SK-N-MC (cell line): ENCODE results near the gene RGS3.

ENCODE experiments used
- DNase-seq: peaks from one replicate; pipeline ENCODE4 v3.0.0-alpha.2; 2011; ENCODE audit warnings: low read depth, low spot score
- H3K27ac ChIP-seq: fragments of 200-600 bp; sonication (generic); 2 replicates; pipeline ENCODE4 v1.5.1; 2016; ENCODE audit warnings: mixed run types
- H3K36me3 ChIP-seq: fragments of 200-600 bp; sonication (generic); 2 replicates; pipeline ENCODE4 v1.6.1; 2017; ENCODE audit warnings: antibody characterized with exemption, low read length, mixed read lengths; ENCODE audit not compliant: insufficient read depth
- H3K4me3 ChIP-seq: fragments of 200-600 bp; sonication (generic); 2 replicates; pipeline ENCODE4 v1.5.1; 2016
- H3K9ac ChIP-seq: fragments of 200-600 bp; sonication (generic); 2 replicates; pipeline ENCODE4 v1.8.0; 2017; ENCODE audit warnings: mixed run types, mixed read lengths; ENCODE audit not compliant: insufficient read length
- H3K9me3 ChIP-seq: fragments of 200-600 bp; sonication (generic); 2 replicates; pipeline ENCODE4 v1.6.1; 2017; ENCODE audit warnings: low read depth, mild to moderate bottlenecking, antibody characterized with exemption, low read length, moderate library complexity, mixed read lengths
- EZH2 ChIP-seq: fragments of 200-600 bp; sonication (generic); IDR thresholded peaks from one replicate; pipeline ENCODE4 v1.6.1; 2017; ENCODE audit warnings: antibody characterized with exemption
- FOXP2 ChIP-seq: optimal IDR thresholded peaks from 2 replicates; pipeline ENCODE3; 2011; ENCODE audit warnings: mild to moderate bottlenecking, moderate library complexity; ENCODE audit not compliant: insufficient read depth; ENCODE audit errors: extremely low read length, control extremely low read depth
- POLR2AphosphoS5 ChIP-seq: IDR thresholded peaks from 2 replicates; pipeline ENCODE4 v1.6.1; 2012; ENCODE audit warnings: mild to moderate bottlenecking, low read depth, low read length, borderline replicate concordance

RGS3 gene

DNA sequence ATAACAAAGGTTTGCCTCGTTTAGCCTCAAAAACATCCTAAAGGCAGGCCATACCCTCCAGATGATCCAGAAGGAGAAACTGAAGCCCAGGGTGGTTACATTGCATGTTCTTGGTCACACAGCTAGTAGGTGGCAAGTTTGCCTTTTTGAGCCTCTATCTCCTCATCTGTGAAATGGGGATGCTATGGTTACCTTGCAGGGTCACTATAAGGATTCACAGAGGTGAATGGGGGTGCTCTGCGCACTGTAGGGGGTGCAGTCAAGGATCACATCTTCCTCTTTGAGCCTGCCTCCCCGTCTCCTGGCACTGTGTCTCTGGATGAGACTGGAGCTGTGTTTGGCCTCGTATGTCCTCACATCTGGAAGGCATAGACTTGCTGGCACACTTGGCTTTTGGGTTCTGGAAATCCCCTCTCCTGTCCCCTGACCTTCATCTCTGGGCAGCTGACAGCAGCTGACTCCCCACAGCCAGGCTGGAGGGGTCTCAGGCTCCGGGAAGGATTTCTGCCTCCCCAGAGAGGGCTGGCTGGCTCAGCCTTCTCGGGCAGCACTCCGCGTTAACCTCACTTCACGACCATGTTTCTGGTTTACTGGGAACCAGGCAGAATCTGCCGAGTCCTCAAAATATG is 167.7 kb downstream of the RGS3 start:
- H3K4me3 ChIP-seq: no peak overlapping the region
- no peak for DNase-seq
- no peaks in the 10 kb centered on the region for H3K36me3 ChIP-seq
- H3K9me3 ChIP-seq: no peaks in the 10 kb centered on the region
- TF ChIP-seq EZH2: no peak
- no peak for TF ChIP-seq POLR2AphosphoS5
- TF ChIP-seq FOXP2: no peak
- no peak overlapping the region for H3K27ac ChIP-seq
- H3K9ac ChIP-seq: no peak overlapping the region

DNA sequence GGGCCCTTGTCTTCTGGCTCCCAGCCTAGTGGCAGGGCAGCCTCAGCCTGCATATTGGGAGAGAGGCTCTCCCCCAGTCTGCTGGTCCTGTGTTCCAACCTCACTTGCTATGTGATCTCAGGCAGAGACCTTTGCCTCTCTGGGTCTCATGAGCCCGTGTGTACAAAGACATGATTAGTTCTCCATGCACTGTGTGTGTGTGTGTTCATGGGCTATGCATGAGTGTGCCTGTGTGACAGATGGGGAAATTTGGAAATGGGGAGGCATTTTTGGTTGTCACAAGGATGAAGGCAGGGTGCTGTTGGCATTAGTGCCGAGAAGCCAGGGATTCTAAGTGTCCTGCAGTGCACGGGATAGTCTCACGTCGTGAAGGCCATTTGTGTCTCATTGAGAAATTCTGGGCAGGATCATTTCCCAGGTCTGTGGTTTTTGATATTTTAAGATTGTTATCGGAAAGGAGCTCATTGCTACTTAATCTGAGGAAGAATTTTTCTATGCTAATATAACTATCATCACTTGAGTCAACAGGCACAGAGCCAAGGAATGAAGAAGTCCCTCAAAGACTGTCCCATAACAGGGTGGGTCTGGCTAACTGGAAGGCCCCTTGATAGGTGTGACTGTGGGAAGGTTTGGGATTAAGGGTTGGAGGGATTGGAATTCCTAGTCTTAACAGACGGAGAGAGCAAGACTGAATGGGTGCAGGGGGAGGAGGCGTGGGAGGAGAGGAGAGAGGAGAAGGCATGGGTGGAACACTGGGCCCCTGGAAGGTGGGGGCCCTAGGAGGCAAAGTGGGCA is 168.5 kb downstream of the RGS3 start:
- H3K4me3 ChIP-seq: no peak overlapping the region
- no peak overlapping the region for H3K27ac ChIP-seq
- no peaks in the 10 kb centered on the region for H3K9me3 ChIP-seq
- H3K9ac ChIP-seq: no peak overlapping the region
- no peak for DNase-seq
- H3K36me3 ChIP-seq: no peaks in the 10 kb centered on the region
- TF ChIP-seq POLR2AphosphoS5 (no peak), FOXP2 (no peak), EZH2 (no peak)

DNA sequence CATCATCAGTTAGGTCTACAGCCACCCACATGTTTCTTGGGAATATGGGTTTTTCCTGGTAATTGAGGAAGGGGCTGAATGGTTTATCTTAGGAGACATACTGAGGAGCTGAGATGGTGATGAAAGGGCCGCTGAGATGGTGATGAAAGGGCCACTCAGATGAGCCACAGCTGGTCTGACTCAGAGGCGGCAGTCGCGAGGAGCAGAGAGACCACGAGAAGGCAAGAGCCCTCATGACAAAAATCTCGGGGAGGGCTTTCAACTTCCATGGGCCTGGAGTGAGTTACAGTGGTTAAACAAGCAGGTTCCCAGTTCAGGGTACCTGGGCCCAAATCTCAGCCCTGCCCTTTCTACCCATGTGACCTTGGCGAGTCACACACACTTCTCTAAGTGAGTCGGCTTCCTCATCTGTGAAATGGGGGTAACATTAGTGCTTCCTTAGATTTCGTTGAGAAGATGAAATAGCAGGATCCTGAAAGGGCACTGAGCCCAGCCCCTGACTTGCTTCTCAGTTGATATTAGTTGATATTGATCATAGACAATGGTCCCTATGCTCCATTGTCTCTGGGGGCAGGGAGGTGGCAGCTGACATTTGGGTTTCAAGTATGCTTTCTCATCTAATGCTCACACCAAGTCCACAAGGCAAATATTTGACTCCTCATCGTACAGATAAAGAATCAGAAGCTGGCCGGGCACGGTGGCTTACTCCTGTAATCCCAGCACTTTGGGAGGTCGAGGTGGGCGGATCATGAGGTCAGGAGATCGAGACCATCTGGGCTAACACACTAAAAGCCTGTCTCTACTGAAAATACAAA is 169.5 kb downstream of the RGS3 start:
- H3K27ac ChIP-seq: no peak overlapping the region
- no peak overlapping the region for H3K9ac ChIP-seq
- no peaks in the 10 kb centered on the region for H3K9me3 ChIP-seq
- DNase-seq: no peak
- H3K4me3 ChIP-seq: no peak overlapping the region
- H3K36me3 ChIP-seq: no peaks in the 10 kb centered on the region
- no peak for TF ChIP-seq FOXP2
- TF ChIP-seq EZH2: no peak
- no peak for TF ChIP-seq POLR2AphosphoS5

DNA sequence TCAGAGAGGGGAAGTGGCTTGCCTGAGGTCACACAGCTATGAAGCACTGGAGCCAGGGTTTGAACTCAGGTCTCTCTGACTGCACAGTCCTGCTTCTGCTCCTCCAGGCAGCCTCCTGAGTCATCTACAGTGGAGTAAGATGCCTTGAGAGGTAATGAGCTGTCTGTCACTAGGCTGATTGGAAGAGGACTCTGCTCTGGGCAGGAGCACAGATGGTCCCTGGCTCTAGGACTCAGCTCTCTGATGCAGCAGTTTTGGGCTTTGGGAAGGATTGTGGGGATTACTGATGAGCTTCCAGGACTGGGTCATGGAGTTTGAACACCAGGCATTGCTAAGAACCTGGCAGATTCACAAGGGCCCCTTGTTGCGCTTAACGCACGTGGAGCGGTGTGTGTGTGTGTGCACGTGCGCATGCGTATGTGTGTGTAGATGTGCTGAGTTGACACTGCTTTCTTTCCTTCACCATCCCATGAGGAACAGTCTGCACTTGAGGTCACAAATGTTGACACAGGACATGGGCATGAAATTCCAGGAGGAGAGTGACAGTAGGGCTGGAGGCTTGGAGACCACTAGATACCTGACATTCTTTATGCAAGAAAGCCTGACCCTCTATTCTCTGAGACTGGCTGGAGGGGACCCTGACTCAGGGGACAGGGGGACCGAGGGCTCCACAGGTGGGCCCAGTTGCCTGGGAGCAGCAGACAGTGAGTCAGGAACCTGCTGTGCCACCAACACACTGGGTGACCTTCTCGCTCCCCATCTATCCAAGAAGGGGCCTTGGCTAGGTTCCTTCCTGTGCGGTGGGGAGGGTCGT is 170.5 kb downstream of the RGS3 start:
- Histone ChIP-seq H3K9me3 (no peaks in the 10 kb centered on the region), H3K27ac (no peak overlapping the region)

DNA sequence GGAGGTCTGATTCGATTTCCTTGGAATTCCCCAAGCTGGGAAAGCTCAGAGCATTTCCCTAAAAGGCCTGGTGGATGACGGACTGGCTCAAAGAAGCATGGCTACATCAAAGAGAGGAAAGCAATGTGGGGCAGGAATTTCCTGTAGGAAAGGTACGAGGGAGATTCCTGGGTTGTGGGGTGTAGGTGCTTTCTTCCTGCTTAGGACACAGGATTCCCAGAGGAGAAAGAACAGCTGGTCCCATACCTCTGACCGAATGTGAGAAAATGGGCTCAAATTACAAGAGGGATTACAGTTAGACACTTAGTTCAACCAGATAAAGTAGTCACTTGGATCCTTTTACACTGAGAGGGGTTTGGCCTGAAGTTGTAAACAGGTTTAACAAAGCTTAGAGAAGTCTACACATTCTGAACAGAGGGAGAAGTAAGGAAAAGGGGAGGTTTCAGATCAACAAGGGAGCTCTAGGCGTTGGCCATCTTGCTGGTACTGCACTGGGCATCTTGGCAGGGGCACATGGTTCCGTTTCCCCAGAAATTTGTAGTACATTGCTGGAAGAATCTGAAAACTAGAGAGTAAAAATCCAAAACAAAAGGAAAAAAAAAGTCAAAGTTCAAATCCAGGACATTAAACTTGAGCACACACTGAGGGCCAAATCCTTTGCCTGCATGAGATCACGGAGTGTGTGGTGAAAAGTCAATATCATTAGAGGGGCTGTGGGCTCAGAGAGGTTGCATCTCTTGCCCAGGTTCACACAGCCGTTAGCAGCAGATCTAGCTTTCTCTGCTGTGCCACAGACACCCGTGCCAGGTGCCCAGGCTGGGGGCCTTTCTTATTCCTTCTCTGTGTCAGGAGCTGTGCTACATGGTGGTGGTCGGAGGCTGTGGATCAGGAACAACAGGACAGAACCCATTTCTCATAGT is 171.3 kb downstream of the RGS3 start:
- DNase-seq: no peak
- no peak overlapping the region for H3K4me3 ChIP-seq
- H3K36me3 ChIP-seq: no peaks in the 10 kb centered on the region
- no peak overlapping the region for H3K27ac ChIP-seq
- H3K9ac ChIP-seq: no peak overlapping the region
- no peaks in the 10 kb centered on the region for H3K9me3 ChIP-seq
- TF ChIP-seq EZH2: no peak
- TF ChIP-seq POLR2AphosphoS5: no peak

More for the DNA sequence above, 170.5 kb downstream of the RGS3 start:
- Histone ChIP-seq H3K9ac (no peak overlapping the region), H3K4me3 (no peak overlapping the region), H3K36me3 (no peaks in the 10 kb centered on the region)
- no peak for TF ChIP-seq POLR2AphosphoS5
- no peak for TF ChIP-seq EZH2
- TF ChIP-seq FOXP2: no peak
- DNase-seq: no peak

DNA sequence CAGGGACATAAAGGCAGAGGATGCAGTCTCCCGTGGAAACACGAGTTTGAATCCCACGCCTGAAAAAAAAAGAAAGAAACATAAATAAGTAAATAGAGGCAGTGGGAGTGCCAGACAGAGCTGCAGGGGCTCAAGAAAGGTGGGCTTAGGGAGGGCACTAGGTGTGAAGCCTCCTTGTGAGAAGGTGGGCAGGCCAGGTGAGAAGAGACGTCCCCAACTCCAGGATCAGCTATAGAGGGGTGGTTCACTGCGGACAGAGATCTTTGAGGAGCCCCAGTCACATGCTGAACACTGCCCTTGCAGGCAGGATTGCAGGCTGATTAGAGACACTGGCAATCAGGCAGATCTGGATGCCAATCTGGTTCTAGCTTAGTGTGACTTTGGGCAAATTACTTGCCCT is 172.1 kb downstream of the RGS3 start:
- no peak overlapping the region for H3K9ac ChIP-seq
- no peak overlapping the region for H3K27ac ChIP-seq
- no peaks in the 10 kb centered on the region for H3K9me3 ChIP-seq
- H3K36me3 ChIP-seq: no peaks in the 10 kb centered on the region
- no peak overlapping the region for H3K4me3 ChIP-seq
- DNase-seq: no peak
- TF ChIP-seq EZH2 (no peak), POLR2AphosphoS5 (no peak), FOXP2 (no peak)

DNA sequence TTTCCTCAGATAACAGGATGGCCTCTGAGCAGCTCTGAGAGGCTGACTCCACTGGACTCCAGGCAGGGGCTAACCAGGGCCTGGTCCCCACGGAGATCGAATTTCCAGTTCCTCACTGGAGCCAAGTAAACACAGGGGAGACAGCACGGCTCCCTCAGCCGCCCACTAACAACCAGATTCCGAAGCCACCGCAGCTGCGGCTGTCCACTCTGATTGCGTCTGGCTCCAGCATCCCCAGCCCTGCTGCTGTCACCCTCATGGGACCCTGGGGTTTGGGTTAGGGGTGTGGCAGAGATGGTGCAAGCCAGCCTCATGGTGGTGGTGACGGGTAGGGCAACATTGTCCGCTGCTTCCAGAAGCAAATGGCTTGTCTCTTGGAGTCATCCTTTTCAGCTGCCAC is 172.6 kb downstream of the RGS3 start:
- H3K4me3 ChIP-seq: no peak overlapping the region
- H3K27ac ChIP-seq: no peak overlapping the region

More for the DNA sequence above, 172.6 kb downstream of the RGS3 start:
- H3K9me3 ChIP-seq: no peaks in the 10 kb centered on the region; the same call in 1 of the 2 replicates
- H3K36me3 ChIP-seq: no peaks in the 10 kb centered on the region
- DNase-seq: no peak
- TF ChIP-seq FOXP2 (no peak), POLR2AphosphoS5 (no peak), EZH2 (no peak)
- H3K9ac ChIP-seq: no peak overlapping the region
